WERI-Rb-1 (cell line): ENCODE measurements around the gene ERI2.
"Not testable (repeated sequence)": the region's sequence is repeated elsewhere in the genome, so short reads cannot be mapped to it uniquely, and the experiment has no call there.

ENCODE experiments used
- DNase-seq: peaks from one replicate; pipeline ENCODE4 v3.0.0-alpha.2; 2020
- H3K27ac ChIP-seq: fragments of 250-450 bp; sonication (Bioruptor Pico); 2 replicates; pipeline ENCODE4 v1.5.1; 2020; ENCODE audit warnings: mild to moderate bottlenecking, moderate library complexity
- H3K27me3 ChIP-seq: fragments of 250-450 bp; sonication (Bioruptor Pico); 2 replicates; pipeline ENCODE4 v1.5.1; 2021; ENCODE audit warnings: mild to moderate bottlenecking, low read depth, moderate library complexity; ENCODE audit not compliant: insufficient read depth, severe bottlenecking
- H3K36me3 ChIP-seq: fragments of 250-450 bp; sonication (Bioruptor Pico); 2 replicates; pipeline ENCODE4 v1.5.1; 2020; ENCODE audit warnings: mild to moderate bottlenecking, moderate library complexity
- H3K4me3 ChIP-seq: 2 replicates; pipeline ENCODE4 v1.5.1; 2011; ENCODE audit warnings: low read depth, mild to moderate bottlenecking, control low read depth, low read length
- H3K9me3 ChIP-seq: fragments of 250-450 bp; sonication (Bioruptor Pico); 2 replicates; pipeline ENCODE4 v1.5.1; 2021; ENCODE audit warnings: mild to moderate bottlenecking, moderate library complexity; ENCODE audit not compliant: severe bottlenecking
- CTCF ChIP-seq: IDR thresholded peaks from 2 replicates; pipeline ENCODE4 v1.5.1; 2011; ENCODE audit warnings: low read depth, mild to moderate bottlenecking, control low read depth, inconsistent platforms, low read length

Gene ERI2

GRCh38 chr16:20761175-20761574 is 45.1 kb downstream of the ERI2 start:
- Histone ChIP-seq H3K36me3 (no peaks in the 10 kb centered on the region), H3K27ac (no peak overlapping the region), H3K9me3 (no peaks in the 10 kb centered on the region), H3K4me3 (no peak overlapping the region), H3K27me3 (no peaks in the 10 kb centered on the region)
- no peak for DNase-seq
- no peak for TF ChIP-seq CTCF

DNA sequence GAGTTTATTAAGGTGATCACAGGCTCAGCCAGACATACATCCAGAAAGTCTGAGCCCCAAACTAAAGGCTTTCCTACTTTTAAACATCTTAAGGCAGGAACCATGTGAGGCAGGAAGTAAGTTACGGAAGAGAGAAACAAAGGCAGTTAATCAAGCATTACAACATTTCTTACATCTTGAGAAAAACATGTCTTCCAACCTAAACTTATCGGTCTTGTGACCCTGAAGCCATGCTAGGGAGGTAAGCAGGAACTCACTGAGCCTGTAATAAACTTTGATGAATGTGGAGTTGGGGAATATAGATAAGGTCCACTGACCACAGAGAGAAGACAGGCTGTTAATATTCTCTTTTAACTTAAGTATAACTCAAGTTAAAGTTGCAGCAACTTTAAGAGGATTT is 45.9 kb downstream of the ERI2 start:
- H3K9me3 ChIP-seq = no peaks in the 10 kb centered on the region
- no peak for DNase-seq
- no peaks in the 10 kb centered on the region for H3K27me3 ChIP-seq
- no peaks in the 10 kb centered on the region for H3K36me3 ChIP-seq
- TF ChIP-seq CTCF = no peak
- H3K27ac ChIP-seq = no peak overlapping the region
- H3K4me3 ChIP-seq = no peak overlapping the region

DNA sequence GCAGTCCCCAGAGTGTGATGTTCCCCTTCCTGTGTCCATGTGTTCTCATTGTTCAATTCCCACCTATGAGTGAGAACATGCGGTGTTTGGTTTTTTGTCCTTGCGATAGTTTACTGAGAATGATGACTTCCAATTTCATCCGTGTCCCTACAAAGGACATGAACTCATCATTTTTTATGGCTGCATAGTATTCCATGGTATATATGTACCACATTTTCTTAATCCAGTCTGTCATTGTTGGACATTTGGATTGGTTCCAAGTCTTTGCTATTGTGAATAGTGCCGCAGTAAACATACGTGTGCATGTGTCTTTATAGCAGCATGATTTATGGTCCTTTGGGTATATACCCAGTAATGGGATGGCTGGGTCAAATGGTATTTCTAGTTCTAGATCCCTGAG is 50.5 kb downstream of the ERI2 start:
- H3K4me3 ChIP-seq, H3K27me3 ChIP-seq, H3K9me3 ChIP-seq, H3K27ac ChIP-seq, DNase-seq, H3K36me3 ChIP-seq: not testable (repeated sequence)

DNA sequence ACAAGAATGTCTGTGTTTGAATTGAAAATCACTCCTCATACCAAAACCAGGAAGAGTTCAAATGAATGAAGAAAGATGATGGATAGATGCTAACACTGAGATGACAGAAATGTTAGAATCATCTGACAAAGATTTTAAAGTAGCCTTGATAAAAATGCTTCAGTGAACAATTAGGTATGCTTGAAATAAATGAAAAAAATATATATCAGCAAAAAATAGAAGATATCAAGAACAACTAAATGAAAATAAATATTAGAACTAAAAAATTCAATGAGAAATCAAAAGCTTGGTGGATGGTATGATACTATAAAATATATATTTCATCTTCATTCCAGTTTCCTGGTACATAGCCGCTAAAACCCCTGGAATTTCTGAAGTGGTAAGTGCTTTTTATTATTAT is 51.0 kb downstream of the ERI2 start:
- TF ChIP-seq CTCF = no peak
- no peak for DNase-seq
- Histone ChIP-seq H3K9me3 (no peaks in the 10 kb centered on the region), H3K4me3 (no peak overlapping the region), H3K27me3 (no peaks in the 10 kb centered on the region), H3K27ac (no peak overlapping the region), H3K36me3 (no peaks in the 10 kb centered on the region)

GRCh38 chr16:20753727-20754126 is 52.5 kb downstream of the ERI2 start:
- no peak for TF ChIP-seq CTCF
- no peaks in the 10 kb centered on the region for H3K27me3 ChIP-seq
- H3K9me3 ChIP-seq = no peaks in the 10 kb centered on the region
- no peak for DNase-seq
- H3K27ac ChIP-seq = no peak overlapping the region
- H3K4me3 ChIP-seq = no peak overlapping the region
- H3K36me3 ChIP-seq = no peaks in the 10 kb centered on the region

- peaks cover 7% of the 10 kb centered on the region for H3K9me3 ChIP-seq
- DNase-seq = no peak
- H3K36me3 ChIP-seq = no peaks in the 10 kb centered on the region
- H3K27me3 ChIP-seq = no peaks in the 10 kb centered on the region
- TF ChIP-seq CTCF = no peak
- no peak overlapping the region for H3K4me3 ChIP-seq
- no peak overlapping the region for H3K27ac ChIP-seq
These were observed 55.7 kb downstream of the ERI2 start for GRCh38 chr16:20750558-20750957.
